Measurements from ENCODE around the gene TBC1D8.

DNA sequence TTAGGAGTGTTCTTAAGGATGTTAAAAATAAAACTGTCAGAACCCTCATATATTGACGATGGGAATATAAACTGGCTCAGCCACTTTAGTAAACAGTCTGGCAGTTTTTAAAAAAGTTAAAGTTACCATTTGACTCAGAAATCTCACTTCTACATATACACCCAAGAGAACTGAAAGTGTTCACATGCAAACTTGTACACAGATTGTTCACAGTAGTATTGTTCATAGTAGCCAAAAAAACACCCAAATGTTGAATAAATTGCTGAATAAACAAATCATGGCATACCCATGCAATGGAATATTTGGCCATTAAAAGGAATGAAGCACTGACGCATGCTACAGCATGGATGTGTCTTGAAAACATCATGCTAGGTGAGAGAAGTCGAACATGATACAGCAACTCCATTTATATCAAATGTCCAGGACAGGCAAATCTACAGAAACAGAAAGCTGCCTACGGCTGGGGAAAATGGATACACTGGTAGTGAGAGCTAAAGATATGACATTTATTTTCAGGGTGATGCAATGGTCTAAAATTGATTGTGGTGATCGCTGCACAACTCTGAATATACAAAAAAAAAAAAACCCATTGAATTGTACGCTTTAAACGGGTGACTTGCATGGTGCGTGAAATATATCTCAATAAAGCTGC, 139.0 kb downstream of the TBC1D8 start:
- TF ChIP-seq, protein P1, sequence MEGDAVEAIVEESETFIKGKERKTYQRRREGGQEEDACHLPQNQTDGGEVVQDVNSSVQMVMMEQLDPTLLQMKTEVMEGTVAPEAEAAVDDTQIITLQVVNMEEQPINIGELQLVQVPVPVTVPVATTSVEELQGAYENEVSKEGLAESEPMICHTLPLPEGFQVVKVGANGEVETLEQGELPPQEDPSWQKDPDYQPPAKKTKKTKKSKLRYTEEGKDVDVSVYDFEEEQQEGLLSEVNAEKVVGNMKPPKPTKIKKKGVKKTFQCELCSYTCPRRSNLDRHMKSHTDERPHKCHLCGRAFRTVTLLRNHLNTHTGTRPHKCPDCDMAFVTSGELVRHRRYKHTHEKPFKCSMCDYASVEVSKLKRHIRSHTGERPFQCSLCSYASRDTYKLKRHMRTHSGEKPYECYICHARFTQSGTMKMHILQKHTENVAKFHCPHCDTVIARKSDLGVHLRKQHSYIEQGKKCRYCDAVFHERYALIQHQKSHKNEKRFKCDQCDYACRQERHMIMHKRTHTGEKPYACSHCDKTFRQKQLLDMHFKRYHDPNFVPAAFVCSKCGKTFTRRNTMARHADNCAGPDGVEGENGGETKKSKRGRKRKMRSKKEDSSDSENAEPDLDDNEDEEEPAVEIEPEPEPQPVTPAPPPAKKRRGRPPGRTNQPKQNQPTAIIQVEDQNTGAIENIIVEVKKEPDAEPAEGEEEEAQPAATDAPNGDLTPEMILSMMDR (IDR thresholded peaks at IDR 0.05): no peak
- TF ChIP-seq EZH2 (IDR thresholded peaks at IDR 0.05; ENCODE audit: borderline replicate concordance, insufficient read depth, low read depth, low read length, poor library complexity, severe bottlenecking): no peak

Data from B cell (primary cell).